ENCODE measurements around the gene PDE8A.

Gene PDE8A

GRCh38 chr15:85129881-85130280, 148.2 kb downstream of the PDE8A start:
- TF ChIP-seq CTCF (IDR thresholded peaks at IDR 0.05): no peak

- TF ChIP-seq CTCF (IDR thresholded peaks at IDR 0.05): no peak
Observed at GRCh38 chr15:85131915-85132314, 150.3 kb downstream of the PDE8A start.

GRCh38 chr15:85133709-85134108, 152.1 kb downstream of the PDE8A start:
- no peak for TF ChIP-seq CTCF (IDR thresholded peaks at IDR 0.05)

GRCh38 chr15:85137489-85138168, 156.0 kb downstream of the PDE8A start:
- no peak for TF ChIP-seq CTCF (IDR thresholded peaks at IDR 0.05)

- TF ChIP-seq CTCF (IDR thresholded peaks at IDR 0.05): no peak
Observed at GRCh38 chr15:85139391-85139790, 157.7 kb downstream of the PDE8A start.

GRCh38 chr15:85141726-85142125, 160.1 kb downstream of the PDE8A start:
- TF ChIP-seq CTCF (IDR thresholded peaks at IDR 0.05): no peak

- no peak for TF ChIP-seq CTCF (IDR thresholded peaks at IDR 0.05)
Observed at GRCh38 chr15:85142312-85142711, 160.7 kb downstream of the PDE8A start.
